HEK293 (cell line): ENCODE data around the gene SEC24C.

Source experiments
- ATF2 ChIP-seq: fragments of 450-650 bp; formaldehyde crosslinking; IDR thresholded peaks from 2 replicates; pipeline ENCODE4 v1.5.1; 2016; ENCODE audit warnings: missing biosample characterization, missing genetic modification characterization, low read depth
- CTCF ChIP-seq: fragments of 450-650 bp; formaldehyde crosslinking; IDR thresholded peaks from 2 replicates; pipeline ENCODE4 v1.5.1; 2016; ENCODE audit warnings: missing biosample characterization, missing genetic modification characterization
- KLF1 ChIP-seq: fragments of 450-650 bp; formaldehyde crosslinking; IDR thresholded peaks from 2 replicates; pipeline ENCODE4 v1.5.1; 2016; ENCODE audit warnings: missing biosample characterization, missing genetic modification characterization
- KLF10 ChIP-seq: fragments of 450-650 bp; IDR thresholded peaks from 2 replicates; pipeline ENCODE4 v1.5.1; 2018; ENCODE audit warnings: missing biosample characterization, mild to moderate bottlenecking, missing genetic modification characterization
- MYNN ChIP-seq: fragments of 450-650 bp; formaldehyde crosslinking; IDR thresholded peaks from 2 replicates; pipeline ENCODE4 v1.5.1; 2016; ENCODE audit warnings: missing biosample characterization, missing genetic modification characterization, borderline replicate concordance
- ZBTB26 ChIP-seq: fragments of 450-650 bp; formaldehyde crosslinking; optimal IDR thresholded peaks from 2 replicates; pipeline ENCODE3; 2016; ENCODE audit warnings: missing biosample characterization, mild to moderate bottlenecking, missing genetic modification characterization
- ZBTB6 ChIP-seq: fragments of 450-650 bp; formaldehyde crosslinking; IDR thresholded peaks from 2 replicates; pipeline ENCODE4 v1.5.1; 2017; ENCODE audit warnings: missing biosample characterization, missing genetic modification characterization
- ZFP69B ChIP-seq: fragments of 450-650 bp; formaldehyde crosslinking; IDR thresholded peaks from 2 replicates; pipeline ENCODE4 v1.5.1; 2016; ENCODE audit warnings: missing biosample characterization, missing genetic modification characterization
- ZNF133 ChIP-seq: fragments of 450-650 bp; formaldehyde crosslinking; IDR thresholded peaks from 2 replicates; pipeline ENCODE4 v1.5.1; 2016; ENCODE audit warnings: missing biosample characterization, missing genetic modification characterization
- ZNF140 ChIP-seq: fragments of 450-650 bp; formaldehyde crosslinking; IDR thresholded peaks from 2 replicates; pipeline ENCODE4 v1.5.1; 2016; ENCODE audit warnings: missing biosample characterization, missing genetic modification characterization
- ZNF600 ChIP-seq: fragments of 450-650 bp; formaldehyde crosslinking; IDR thresholded peaks from 2 replicates; pipeline ENCODE4 v1.5.1; 2016; ENCODE audit warnings: missing biosample characterization, missing genetic modification characterization
- ZNF623 ChIP-seq: fragments of 450-650 bp; formaldehyde crosslinking; IDR thresholded peaks from 2 replicates; pipeline ENCODE4 v1.5.1; 2016; ENCODE audit warnings: missing biosample characterization, missing genetic modification characterization

DNA sequence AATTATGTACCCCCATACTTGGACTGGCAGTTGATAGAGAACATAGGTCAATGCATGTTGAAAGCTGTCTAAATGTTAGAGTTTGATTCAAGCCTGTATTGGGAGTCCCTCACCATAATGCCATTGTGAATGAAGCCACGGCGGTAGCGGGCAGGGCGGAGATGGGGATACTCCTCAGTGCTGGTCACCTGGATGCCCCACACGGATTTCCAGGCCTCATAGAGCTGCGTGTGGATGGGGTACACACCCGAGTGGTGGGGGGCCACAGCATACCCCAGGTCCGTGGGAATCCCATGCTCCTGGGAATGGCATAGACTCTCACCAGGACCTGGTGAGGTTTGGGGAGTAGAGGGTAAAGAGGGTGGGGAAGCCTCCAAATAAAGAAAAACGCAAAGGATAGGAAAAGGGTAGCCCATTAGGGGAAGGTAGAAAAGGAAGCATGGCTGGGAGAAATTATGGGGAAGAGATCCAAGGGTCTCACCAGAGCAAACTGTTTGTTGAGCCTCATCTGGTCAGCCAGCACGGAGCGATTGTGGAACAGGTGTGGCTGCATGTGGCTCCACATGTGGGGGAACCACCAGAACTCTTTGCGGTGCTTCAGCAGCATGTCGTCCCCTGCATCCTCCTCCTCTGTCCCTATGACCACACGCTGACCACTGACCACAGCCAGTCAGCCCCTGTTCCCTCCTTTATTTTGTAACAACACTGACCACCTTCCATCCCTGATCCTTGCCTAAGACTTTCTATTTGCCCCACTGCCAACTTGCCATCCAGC is 62.2 kb downstream of the SEC24C start:
- TF ChIP-seq CTCF (tag by site-specific recombination) (no peak), KLF1 (tag by site-specific recombination) (no peak), ZFP69B (no peak), ZBTB6 (tag by site-specific recombination) (no peak), ZBTB26 (tag by site-specific recombination) (no peak), ZNF140 (tag by site-specific recombination) (no peak), KLF10 (tag by site-specific recombination) (no peak), ZNF600 (tag by site-specific recombination) (no peak), MYNN (tag by site-specific recombination) (no peak), ATF2 (tag by site-specific recombination) (no peak), ZNF133 (tag by site-specific recombination) (no peak), ZNF623 (tag by site-specific recombination) (no peak)
